DND-41 (cell line): ENCODE results near the gene SLC25A28.

Experiments used
- EZH2 ChIP-seq: IDR thresholded peaks from 3 replicates; pipeline ENCODE4 v1.6.1; 2012; ENCODE audit warnings: borderline replicate concordance, low read depth, mild to moderate bottlenecking, moderate library complexity, low read length, inconsistent platforms; ENCODE audit not compliant: severe bottlenecking
- TF ChIP-seq, protein P1 (sequence below): IDR thresholded peaks from 2 replicates; pipeline ENCODE4 v1.5.1; 2012; ENCODE audit warnings: borderline replicate concordance, low read length, moderate library complexity, mild to moderate bottlenecking; ENCODE audit not compliant: poor library complexity, severe bottlenecking; ENCODE audit errors: extremely low read depth

DNA sequence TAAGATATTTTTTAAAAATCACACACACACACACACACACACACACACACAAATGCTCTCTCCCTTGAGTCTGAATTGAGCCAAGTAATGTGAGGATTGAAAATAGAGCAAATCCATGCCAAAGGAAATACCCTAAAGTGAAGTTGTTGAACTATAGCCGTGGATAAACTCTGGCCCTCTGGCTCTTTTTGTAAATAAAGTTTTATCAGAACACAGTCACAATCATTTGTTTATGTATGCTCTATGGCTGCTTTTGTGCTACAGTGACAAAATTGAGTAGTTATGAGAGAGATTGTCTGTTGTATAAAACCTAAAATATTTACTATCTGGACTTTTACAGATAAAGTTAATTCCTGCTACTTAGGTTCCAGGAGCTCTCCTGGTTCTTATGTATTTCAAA is 48.4 kb downstream of the SLC25A28 start:
- TF ChIP-seq, protein P1, sequence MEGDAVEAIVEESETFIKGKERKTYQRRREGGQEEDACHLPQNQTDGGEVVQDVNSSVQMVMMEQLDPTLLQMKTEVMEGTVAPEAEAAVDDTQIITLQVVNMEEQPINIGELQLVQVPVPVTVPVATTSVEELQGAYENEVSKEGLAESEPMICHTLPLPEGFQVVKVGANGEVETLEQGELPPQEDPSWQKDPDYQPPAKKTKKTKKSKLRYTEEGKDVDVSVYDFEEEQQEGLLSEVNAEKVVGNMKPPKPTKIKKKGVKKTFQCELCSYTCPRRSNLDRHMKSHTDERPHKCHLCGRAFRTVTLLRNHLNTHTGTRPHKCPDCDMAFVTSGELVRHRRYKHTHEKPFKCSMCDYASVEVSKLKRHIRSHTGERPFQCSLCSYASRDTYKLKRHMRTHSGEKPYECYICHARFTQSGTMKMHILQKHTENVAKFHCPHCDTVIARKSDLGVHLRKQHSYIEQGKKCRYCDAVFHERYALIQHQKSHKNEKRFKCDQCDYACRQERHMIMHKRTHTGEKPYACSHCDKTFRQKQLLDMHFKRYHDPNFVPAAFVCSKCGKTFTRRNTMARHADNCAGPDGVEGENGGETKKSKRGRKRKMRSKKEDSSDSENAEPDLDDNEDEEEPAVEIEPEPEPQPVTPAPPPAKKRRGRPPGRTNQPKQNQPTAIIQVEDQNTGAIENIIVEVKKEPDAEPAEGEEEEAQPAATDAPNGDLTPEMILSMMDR: no peak
- TF ChIP-seq EZH2: no peak
